ENCODE data around the gene RBFOX2. TPM values are rescaled to one million over a fixed set of nuclear protein-coding genes. Genes with fewer than 3 reads are reported as not detected.

The RBFOX2 gene
- total and polyA plus RNA-seq, 10 donors: 2.6 to 39.6 (median 31.8) TPM

DNA sequence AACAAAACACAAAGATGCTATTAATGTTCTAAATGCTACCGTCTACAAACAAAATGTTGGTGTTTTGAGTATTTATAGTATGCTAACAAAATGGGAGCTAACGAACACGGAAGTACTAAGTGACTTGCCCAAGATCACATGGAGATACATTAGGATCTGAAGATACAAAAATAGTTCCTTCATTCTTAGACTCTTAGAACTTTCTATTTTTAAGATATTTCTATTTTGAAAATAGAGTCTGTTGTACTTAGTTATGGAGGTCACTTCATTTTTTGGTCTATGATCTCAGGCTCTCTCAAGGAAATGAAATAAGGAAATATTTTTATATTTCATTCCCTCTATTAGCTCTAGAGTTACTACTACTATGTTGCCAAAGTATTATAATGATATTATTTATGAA is 246.7 kb downstream of the RBFOX2 start:
- Histone ChIP-seq H3K27ac (no peak overlapping the region), H3K4me3 (no peak overlapping the region), H3K4me1 (peaks cover 0 to 5% (median 0%) of the 10 kb centered on the region in 6 donors), H3K9me3 (no peaks in the 10 kb centered on the region), H3K36me3 (no peaks in the 10 kb centered on the region), H3K27me3 (replicated peaks in 1 of 7) (no peaks in the 10 kb centered on the region)
- no peak for TF ChIP-seq POLR2AphosphoS5 (IDR thresholded peaks at IDR 0.05)
- TF ChIP-seq, protein P1, sequence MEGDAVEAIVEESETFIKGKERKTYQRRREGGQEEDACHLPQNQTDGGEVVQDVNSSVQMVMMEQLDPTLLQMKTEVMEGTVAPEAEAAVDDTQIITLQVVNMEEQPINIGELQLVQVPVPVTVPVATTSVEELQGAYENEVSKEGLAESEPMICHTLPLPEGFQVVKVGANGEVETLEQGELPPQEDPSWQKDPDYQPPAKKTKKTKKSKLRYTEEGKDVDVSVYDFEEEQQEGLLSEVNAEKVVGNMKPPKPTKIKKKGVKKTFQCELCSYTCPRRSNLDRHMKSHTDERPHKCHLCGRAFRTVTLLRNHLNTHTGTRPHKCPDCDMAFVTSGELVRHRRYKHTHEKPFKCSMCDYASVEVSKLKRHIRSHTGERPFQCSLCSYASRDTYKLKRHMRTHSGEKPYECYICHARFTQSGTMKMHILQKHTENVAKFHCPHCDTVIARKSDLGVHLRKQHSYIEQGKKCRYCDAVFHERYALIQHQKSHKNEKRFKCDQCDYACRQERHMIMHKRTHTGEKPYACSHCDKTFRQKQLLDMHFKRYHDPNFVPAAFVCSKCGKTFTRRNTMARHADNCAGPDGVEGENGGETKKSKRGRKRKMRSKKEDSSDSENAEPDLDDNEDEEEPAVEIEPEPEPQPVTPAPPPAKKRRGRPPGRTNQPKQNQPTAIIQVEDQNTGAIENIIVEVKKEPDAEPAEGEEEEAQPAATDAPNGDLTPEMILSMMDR (IDR thresholded peaks at IDR 0.05 in 8 of 11, conservative IDR thresholded peaks at IDR 0.05 in 3 of 11): no peak
- TF ChIP-seq POLR2A (IDR thresholded peaks at IDR 0.05): no peak
- WGBS, 5 donors: 82 to 94% (median 90%) methylated on average over 3 of the region's 3 CpGs
- no peak for DNase-seq
- intact Hi-C loops (cut with DNase I; ENCODE audit: low total_unique reads): no loop called here

DNA sequence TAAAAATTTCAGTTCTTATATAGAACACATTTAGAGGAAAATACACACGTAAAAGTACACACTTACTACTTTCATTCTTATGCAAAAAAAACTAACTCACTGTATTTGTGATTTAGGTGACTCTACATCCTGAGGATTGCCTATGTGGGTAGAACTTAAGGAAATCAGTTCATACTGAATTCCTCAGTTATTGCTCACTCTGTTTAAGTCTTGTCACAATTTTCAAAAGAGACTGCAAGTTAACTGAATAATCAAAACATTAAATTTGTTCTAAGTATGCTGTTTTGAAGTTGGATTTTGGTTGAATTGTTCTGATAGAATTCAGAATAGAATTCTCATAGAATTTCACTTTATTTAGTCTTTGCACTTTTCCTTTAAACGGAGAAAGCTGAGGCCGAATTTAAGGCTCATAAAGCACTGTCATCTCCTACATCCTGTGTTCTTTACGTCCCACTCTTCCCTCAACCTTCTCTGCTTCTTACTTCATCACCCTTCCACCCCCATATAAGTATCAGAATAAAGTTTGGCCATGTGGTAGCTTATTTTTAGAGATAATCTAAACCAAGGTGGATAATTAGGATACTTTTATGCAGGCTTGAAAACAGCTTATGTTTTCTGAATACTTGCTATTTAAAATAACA is 251.2 kb downstream of the RBFOX2 start:
- 73 to 89% (median 81%) methylated on average over 4 of the region's 4 CpGs for WGBS, 5 donors
- H3K4me3 ChIP-seq: no peak overlapping the region
- H3K36me3 ChIP-seq: no peaks in the 10 kb centered on the region
- no peaks in the 10 kb centered on the region for H3K9me3 ChIP-seq
- intact Hi-C loops (cut with DNase I; ENCODE audit: low total_unique reads): no loop called here
- DNase-seq: no peak
- no peak for TF ChIP-seq POLR2AphosphoS5 (IDR thresholded peaks at IDR 0.05)
- TF ChIP-seq, protein P1 (IDR thresholded peaks at IDR 0.05 in 8 of 11, conservative IDR thresholded peaks at IDR 0.05 in 3 of 11): no peak
- no peak for TF ChIP-seq POLR2A (IDR thresholded peaks at IDR 0.05)
- H3K4me1 ChIP-seq: no peaks in the 10 kb centered on the region
- H3K27me3 ChIP-seq (replicated peaks in 1 of 7): no peaks in the 10 kb centered on the region
- H3K27ac ChIP-seq: no peak overlapping the region

DNA sequence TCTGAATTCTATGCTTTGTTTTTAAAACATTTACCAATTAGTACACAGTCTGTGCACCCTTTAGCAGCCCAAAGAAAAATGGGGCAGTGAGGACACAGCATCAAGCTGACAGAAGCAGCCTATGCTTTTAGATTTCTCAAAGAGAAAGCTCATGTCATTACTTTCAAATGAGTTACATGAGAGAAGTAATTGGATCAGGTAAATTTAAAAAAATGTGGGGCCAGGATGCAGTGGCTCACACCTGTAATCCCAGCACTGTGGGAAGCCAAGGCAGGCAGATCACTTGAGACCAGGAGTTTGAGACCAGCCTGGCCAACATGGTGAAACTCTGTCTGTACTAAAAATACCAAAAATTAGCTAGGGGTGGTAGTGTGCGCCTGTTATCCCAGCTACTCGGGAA is 253.3 kb downstream of the RBFOX2 start:
- no peak for DNase-seq
- H3K4me3 ChIP-seq: no peak overlapping the region
- no peaks in the 10 kb centered on the region for H3K27me3 ChIP-seq (replicated peaks in 1 of 7)
- H3K4me1 ChIP-seq: no peaks in the 10 kb centered on the region
- H3K36me3 ChIP-seq: no peaks in the 10 kb centered on the region
- H3K27ac ChIP-seq: no peak overlapping the region
- 91 to 100% (median 94%) methylated on average over 2 of the region's 2 CpGs for WGBS, 5 donors
- TF ChIP-seq, protein P1 (IDR thresholded peaks at IDR 0.05 in 8 of 11, conservative IDR thresholded peaks at IDR 0.05 in 3 of 11): no peak
- TF ChIP-seq POLR2AphosphoS5 (IDR thresholded peaks at IDR 0.05) (no peak), POLR2A (IDR thresholded peaks at IDR 0.05) (no peak)
- intact Hi-C loops (cut with DNase I; ENCODE audit: low total_unique reads): no loop called here
- H3K9me3 ChIP-seq: no peaks in the 10 kb centered on the region

DNA sequence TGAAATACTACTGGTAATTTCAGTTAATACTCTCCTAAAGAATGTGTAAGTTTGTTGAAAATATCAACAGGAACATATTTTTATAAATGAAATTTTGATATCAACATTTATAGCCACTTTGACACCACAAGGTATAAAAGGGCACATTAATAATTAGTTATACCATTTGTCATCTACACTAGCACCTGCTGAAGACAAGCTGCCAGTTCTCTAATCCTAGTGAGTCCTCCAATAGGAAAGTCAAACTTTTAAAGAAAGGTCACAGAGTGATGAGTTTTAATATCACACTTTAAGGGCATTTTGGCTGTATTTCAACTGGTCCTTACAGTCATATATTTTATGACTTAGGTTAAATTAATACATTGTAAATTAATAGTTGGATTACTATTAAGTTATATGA is 258.6 kb downstream of the RBFOX2 start:
- intact Hi-C loops (cut with DNase I; ENCODE audit: low total_unique reads): no loop called here

More for the DNA sequence above, 258.6 kb downstream of the RBFOX2 start:
- Histone ChIP-seq H3K27ac (no peak overlapping the region), H3K4me3 (no peak overlapping the region), H3K4me1 (peaks cover 0 to 4% (median 0%) of the 10 kb centered on the region in 6 donors), H3K9me3 (no peaks in the 10 kb centered on the region), H3K36me3 (no peaks in the 10 kb centered on the region), H3K27me3 (replicated peaks in 1 of 7) (peaks cover 0 to 3% (median 0%) of the 10 kb centered on the region in 7 donors)
- no peak for DNase-seq
- TF ChIP-seq, protein P1 (IDR thresholded peaks at IDR 0.05 in 8 of 11, conservative IDR thresholded peaks at IDR 0.05 in 3 of 11): no peak
- no peak for TF ChIP-seq POLR2AphosphoS5 (IDR thresholded peaks at IDR 0.05)
- TF ChIP-seq POLR2A (IDR thresholded peaks at IDR 0.05): no peak
